IMR-90 (cell line): ENCODE measurements around the gene GAPVD1. TPM values are rescaled to one million over a fixed set of nuclear protein-coding genes. Genes with fewer than 3 reads are reported as not detected.

Source experiments
- ATAC-seq: fragments of 200-7000 bp; cut with Tn5 transposase; 2 replicates; pipeline ENCODE4 v1.9.1; 2020; ENCODE audit warnings: low read depth, mild to moderate bottlenecking, moderate library complexity
- BruUV-seq: library from RNA; stranded (reverse); fragments of 400-500 nt; replicated peaks from 2 replicates; lab custom pipeline; 2021; lab: Mats Ljungman, UMichigan
- CTCF ChIA-PET: fragments of 300-600 bp; formaldehyde crosslinking; extraction: SDS; loops from one replicate; lab custom pipeline; 2021; ENCODE audit warnings: antibody characterized with exemption; lab: Yijun Ruan, JAX
- POLR2A ChIA-PET: fragments of 300-600 bp; sonication (Branson Sonifier 250); formaldehyde crosslinking; loops from one replicate; lab custom pipeline; 2022; ENCODE audit warnings: antibody characterized with exemption; ENCODE audit not compliant: unreplicated experiment; lab: Charles Lee
- DNase-seq: peaks from one replicate; pipeline ENCODE4 v3.0.0; 2013
- H2AFZ ChIP-seq: replicated peaks from 2 replicates; pipeline ENCODE3; 2013; ENCODE audit warnings: low read length, mild to moderate bottlenecking; ENCODE audit not compliant: poor library complexity
- H2AK5ac ChIP-seq: 2 replicates; pipeline ENCODE4 v1.6.1; 2013; ENCODE audit warnings: low read depth, low read length, inconsistent platforms
- H2AK9ac ChIP-seq: replicated peaks from 2 replicates; pipeline ENCODE3; 2013; ENCODE audit warnings: mild to moderate bottlenecking, low read depth, low read length, moderate library complexity; ENCODE audit not compliant: poor library complexity
- H2BK120ac ChIP-seq: 2 replicates; pipeline ENCODE4 v1.6.1; 2013; ENCODE audit warnings: low read depth, low read length, inconsistent platforms
- H2BK15ac ChIP-seq: 3 replicates; pipeline ENCODE4 v1.6.1; 2013; ENCODE audit warnings: low read depth, low read length, inconsistent platforms
- H2BK20ac ChIP-seq: 2 replicates; pipeline ENCODE4 v1.6.1; 2013; ENCODE audit warnings: low read depth, mild to moderate bottlenecking, inconsistent platforms, low read length, moderate library complexity
- H2BK5ac ChIP-seq: 2 replicates; pipeline ENCODE4 v1.6.1; 2013; ENCODE audit warnings: mild to moderate bottlenecking, low read depth, low read length, inconsistent platforms; ENCODE audit not compliant: poor library complexity, severe bottlenecking
- H3K14ac ChIP-seq: replicated peaks from 2 replicates; pipeline ENCODE4 v1.6.1; 2013; ENCODE audit warnings: low read depth, low read length, inconsistent platforms
- H3K18ac ChIP-seq: 2 replicates; pipeline ENCODE4 v1.6.1; 2013; ENCODE audit warnings: low read depth, low read length, control low read depth
- H3K23ac ChIP-seq: 2 replicates; pipeline ENCODE4 v1.6.1; 2013; ENCODE audit warnings: low read depth, low read length, inconsistent platforms
- H3K27ac ChIP-seq: 2 replicates; pipeline ENCODE4 v1.5.1; 2013; ENCODE audit warnings: mild to moderate bottlenecking, control low read depth, low read length; ENCODE audit not compliant: insufficient read depth
- H3K27me3 ChIP-seq: 2 replicates; pipeline ENCODE4 v1.6.1; 2013; ENCODE audit warnings: low read length; ENCODE audit not compliant: control insufficient read depth, insufficient read depth
- H3K36me3 ChIP-seq: 2 replicates; pipeline ENCODE4 v1.6.1; 2013; ENCODE audit warnings: low read length, mixed read lengths; ENCODE audit not compliant: control insufficient read depth, insufficient read depth
- H3K4ac ChIP-seq: 2 replicates; pipeline ENCODE4 v1.6.1; 2013; ENCODE audit warnings: low read depth, low read length, inconsistent platforms
- H3K4me1 ChIP-seq: 2 replicates; pipeline ENCODE4 v1.6.1; 2013; ENCODE audit warnings: low read length, mixed read lengths; ENCODE audit not compliant: control insufficient read depth, insufficient read depth
- H3K4me2 ChIP-seq: 2 replicates; pipeline ENCODE4 v1.6.1; 2013; ENCODE audit warnings: low read depth, mild to moderate bottlenecking, control low read depth, low read length, moderate library complexity
- H3K4me3 ChIP-seq: 2 replicates; pipeline ENCODE4 v1.5.1; 2013; ENCODE audit warnings: low read depth, mild to moderate bottlenecking, control low read depth, low read length, moderate library complexity; ENCODE audit not compliant: insufficient read depth
- H3K56ac ChIP-seq: 2 replicates; pipeline ENCODE4 v1.6.1; 2013; ENCODE audit warnings: low read length, inconsistent platforms; ENCODE audit not compliant: insufficient read depth; ENCODE audit errors: extremely low read depth
- H3K79me1 ChIP-seq, 2 experiments: 2 replicates each; pipeline ENCODE4 v1.6.1; 2013; ENCODE audit warnings: low read length in 2 of 2, inconsistent platforms in 1 of 2, low read depth in 1 of 2
- H3K9ac ChIP-seq: 2 replicates; pipeline ENCODE4 v1.6.1; 2013; ENCODE audit warnings: low read depth, low read length, control low read depth
- H3K9me1 ChIP-seq: 2 replicates; pipeline ENCODE4 v1.6.1; 2013; ENCODE audit warnings: low read length, inconsistent platforms; ENCODE audit not compliant: insufficient read depth
- H3K9me3 ChIP-seq: 2 replicates; pipeline ENCODE4 v1.6.1; 2013; ENCODE audit warnings: low read length; ENCODE audit not compliant: control insufficient read depth, insufficient read depth
- H4K20me1 ChIP-seq: 2 replicates; pipeline ENCODE4 v1.6.1; 2013; ENCODE audit warnings: low read length, inconsistent platforms; ENCODE audit not compliant: insufficient read depth
- H4K5ac ChIP-seq: 2 replicates; pipeline ENCODE4 v1.6.1; 2013; ENCODE audit warnings: mild to moderate bottlenecking, low read depth, low read length, control low read depth
- H4K8ac ChIP-seq, 2 experiments: 2 replicates each; pipeline ENCODE4 v1.6.1; 2013; ENCODE audit warnings: low read depth in 2 of 2, low read length in 2 of 2, control low read depth in 1 of 2, inconsistent platforms in 1 of 2
- H4K91ac ChIP-seq: 2 replicates; pipeline ENCODE4 v1.6.1; 2013; ENCODE audit warnings: low read depth, low read length, inconsistent platforms; ENCODE audit not compliant: insufficient read depth
- CTCF ChIP-seq: conservative IDR thresholded peaks from 2 replicates; pipeline ENCODE4 v1.5.1; 2012; ENCODE audit warnings: mild to moderate bottlenecking, low read depth, low read length, improper control_type of control experiment
- ELK1 ChIP-seq: fragments of 150-350 bp; IDR thresholded peaks from 2 replicates; pipeline ENCODE4 v1.6.1; 2016; ENCODE audit warnings: low read depth, mild to moderate bottlenecking, low read length, moderate library complexity, borderline replicate concordance
- FOS ChIP-seq: fragments of 150-350 bp; IDR thresholded peaks from 2 replicates; pipeline ENCODE4 v1.6.1; 2016; ENCODE audit warnings: low read depth, low read length
- MAZ ChIP-seq: IDR thresholded peaks from 2 replicates; pipeline ENCODE4 v1.6.1; 2012; ENCODE audit warnings: low read depth, mild to moderate bottlenecking, low read length, improper control_type of control experiment, moderate library complexity, borderline replicate concordance
- MXI1 ChIP-seq: IDR thresholded peaks from 2 replicates; pipeline ENCODE4 v1.6.1; 2012; ENCODE audit warnings: low read depth, mild to moderate bottlenecking, low read length, moderate library complexity, borderline replicate concordance
- NFE2L2 ChIP-seq: fragments of 150-350 bp; IDR thresholded peaks from 2 replicates; pipeline ENCODE4 v1.6.1; 2016; ENCODE audit warnings: low read depth, mild to moderate bottlenecking, low read length
- POLR2A ChIP-seq: IDR thresholded peaks from 2 replicates; pipeline ENCODE4 v1.6.1; 2012; ENCODE audit warnings: mild to moderate bottlenecking, low read depth, low read length
- RAD21 ChIP-seq: IDR thresholded peaks from 2 replicates; pipeline ENCODE4 v1.6.1; 2012; ENCODE audit warnings: low read length, improper control_type of control experiment
- RFX5 ChIP-seq: IDR thresholded peaks from 2 replicates; pipeline ENCODE4 v1.8.0; 2012; ENCODE audit warnings: low read depth, mild to moderate bottlenecking, low read length, moderate library complexity
- SMC3 ChIP-seq: fragments of 150-350 bp; IDR thresholded peaks from 2 replicates; pipeline ENCODE4 v1.6.1; 2016; ENCODE audit warnings: low read depth, mild to moderate bottlenecking, antibody characterized with exemption, low read length, moderate library complexity
- WGBS, 2 experiments: methylation state at CpG; one replicate each; pipeline versions ENCODE4 v1.1.5 to v1.1.7; 2013; ENCODE audit warnings: missing lambda C conversion rate in 2 of 2; ENCODE audit not compliant: insufficient read length in 1 of 2; ENCODE audit errors: extremely low coverage in 2 of 2; 5-methylcytosine and 5-hydroxymethylcytosine counted together
- dilution Hi-C: fragments of 300-500 bp; cut with HindIII; formaldehyde crosslinking; loops from one replicate; pipeline ENCODE4 v1.14.3; 2018; ENCODE audit warnings: low sequenced_read_pairs; ENCODE audit not compliant: unreplicated experiment
- in situ Hi-C: fragments of 300-500 bp; cut with MboI; formaldehyde crosslinking; loops from 3 replicates; pipeline ENCODE4 v1.14.3; 2019; ENCODE audit warnings: low sequenced_read_pairs, inconsistent platforms, mixed read lengths
- intact Hi-C: fragments of 100-400 bp; cut with micrococcal nuclease; formaldehyde crosslinking; loops from 2 replicates; pipeline ENCODE4 v1.10.0; 2022
- polyA plus RNA-seq, 3 experiments: library from polyadenylated mRNA; depleted of rRNA; stranded (reverse); fragments of >200 nt; gene quantifications; 2 replicates each; pipeline ENCODE4 v1.2.3, GENCODE V29; 2012; ENCODE audit warnings: low replicate concordance in 1 of 3
- total RNA-seq: library from RNA; depleted of rRNA; stranded (reverse); fragments of >200 nt; gene quantifications from 2 replicates; pipeline ENCODE4 v1.2.3, GENCODE V29; 2012

The GAPVD1 gene
- total and polyA plus RNA-seq, 2 of the 4 experiments (the other 2 are of a cell fraction) = 13.8 to 50.9 TPM

- dilution Hi-C loops = no loop called here
- no peak overlapping the region for H2AK5ac ChIP-seq
Observed at GRCh38 chr9:125296843-125297372, 35.3 kb downstream of the GAPVD1 start.

More at GRCh38 chr9:125296843-125297372, 35.3 kb downstream of the GAPVD1 start:
- no CpG with 5 or more reads among the region's 3 CpGs for WGBS, 2 experiments
- H3K79me1 ChIP-seq = peaks cover 22 to 54% of the 10 kb centered on the region in 2 experiments
- H2BK5ac ChIP-seq = no peak overlapping the region
- H3K27ac ChIP-seq = no peak overlapping the region
- no peak overlapping the region for H2AFZ ChIP-seq
- ChIA-PET POLR2A (no interaction called here), CTCF (interaction anchor here (1.0 kb wide), 1 partner anchor 21 kb away, joined by 5 read pairs; no protein-coding TSS in a partner anchor)
- no peak overlapping the region for H4K8ac ChIP-seq
- H3K9me3 ChIP-seq = no peaks in the 10 kb centered on the region
- no peak overlapping the region for H3K23ac ChIP-seq
- H3K9me1 ChIP-seq = no peaks in the 10 kb centered on the region; the same call in 1 of the 2 replicates
- H3K56ac ChIP-seq = no peak overlapping the region
- H3K4me1 ChIP-seq = peaks cover 7% of the 10 kb centered on the region
- H4K91ac ChIP-seq = no peak overlapping the region
- no peaks in the 10 kb centered on the region for H3K27me3 ChIP-seq
- ATAC-seq (peak; percentile 64), DNase-seq (no peak)
- H2BK120ac ChIP-seq = no peak overlapping the region
- intact Hi-C loops (no loop called here), in situ Hi-C loops (no loop called here)
- H3K9ac ChIP-seq = no peak overlapping the region
- no peak overlapping the region for H3K4me3 ChIP-seq
- H3K14ac ChIP-seq = no peak overlapping the region
- peaks cover 18% of the 10 kb centered on the region for H4K20me1 ChIP-seq
- H3K36me3 ChIP-seq = peaks cover 4% of the 10 kb centered on the region; the same call in 1 of the 2 replicates
- no peak overlapping the region for H4K5ac ChIP-seq
- no peak overlapping the region for H2AK9ac ChIP-seq
- no TSS peak for BruUV-seq
- no peak overlapping the region for H3K18ac ChIP-seq
- TF ChIP-seq POLR2A (no peak), RFX5 (no peak), ELK1 (no peak), MXI1 (no peak), SMC3 (no peak), MAZ (no peak), FOS (no peak), RAD21 (no peak), NFE2L2 (no peak), CTCF (no peak)
- H2BK20ac ChIP-seq = no peak overlapping the region
- H3K4me2 ChIP-seq = no peak overlapping the region; the same call in 1 of the 2 replicates
- H2BK15ac ChIP-seq = no peak overlapping the region
- H3K4ac ChIP-seq = no peak overlapping the region
